ENCODE results near the gene SCARB1. TPM values are rescaled to one million over a fixed set of nuclear protein-coding genes. Genes with fewer than 3 reads are reported as not detected.

Gene SCARB1
- total RNA-seq, 1 donor from 2014 or later, result 21.5 TPM

DNA sequence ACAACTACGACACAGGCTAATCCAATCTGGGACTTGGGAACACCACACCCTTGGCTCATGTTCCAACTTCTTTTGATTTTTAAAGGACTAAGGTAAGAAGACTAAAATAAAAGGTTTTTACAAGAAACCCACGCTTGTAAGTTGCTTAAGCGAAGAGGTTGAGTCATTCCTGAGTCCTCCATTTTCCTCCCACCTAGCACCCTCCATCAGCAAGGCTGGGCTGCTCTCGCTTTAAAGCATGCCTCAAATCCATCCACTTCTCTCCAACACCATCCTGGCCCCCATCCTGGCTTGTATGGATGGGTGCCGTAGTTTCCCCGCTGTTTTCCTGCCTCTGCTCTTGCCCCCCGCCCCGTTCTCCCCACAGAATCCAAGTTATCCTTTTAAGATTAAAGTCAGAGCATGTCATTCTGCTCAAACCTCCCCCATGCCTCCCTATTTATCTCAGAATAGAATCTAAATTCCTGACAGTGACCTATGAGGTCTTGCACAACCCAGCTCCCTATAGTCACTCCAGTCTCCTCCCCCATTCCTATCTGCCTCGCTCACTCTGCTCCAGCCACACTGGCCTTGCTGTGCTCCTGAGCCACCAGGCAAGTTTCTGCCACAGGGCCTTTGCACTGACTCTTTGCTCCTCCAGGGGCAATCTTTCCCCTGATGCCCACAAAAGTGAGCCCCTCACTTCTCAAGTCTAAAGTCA is 34.5 kb downstream of the SCARB1 start:
- Mint-ChIP-seq H3K27me3 (peaks cover 11% of the 10 kb centered on the region), H3K4me3 (ENCODE audit: low read depth) (no peak overlapping the region), H3K4me1 (ENCODE audit: low read depth) (peaks cover 38% of the 10 kb centered on the region), H3K36me3 (ENCODE audit: insufficient read depth) (no peaks in the 10 kb centered on the region), H3K27ac (no peak overlapping the region), H3K9me3 (ENCODE audit: low read depth) (no peaks in the 10 kb centered on the region)
- no peak for DNase-seq (ENCODE audit: low spot score, unreplicated experiment)
- TF ChIP-seq, protein P1, sequence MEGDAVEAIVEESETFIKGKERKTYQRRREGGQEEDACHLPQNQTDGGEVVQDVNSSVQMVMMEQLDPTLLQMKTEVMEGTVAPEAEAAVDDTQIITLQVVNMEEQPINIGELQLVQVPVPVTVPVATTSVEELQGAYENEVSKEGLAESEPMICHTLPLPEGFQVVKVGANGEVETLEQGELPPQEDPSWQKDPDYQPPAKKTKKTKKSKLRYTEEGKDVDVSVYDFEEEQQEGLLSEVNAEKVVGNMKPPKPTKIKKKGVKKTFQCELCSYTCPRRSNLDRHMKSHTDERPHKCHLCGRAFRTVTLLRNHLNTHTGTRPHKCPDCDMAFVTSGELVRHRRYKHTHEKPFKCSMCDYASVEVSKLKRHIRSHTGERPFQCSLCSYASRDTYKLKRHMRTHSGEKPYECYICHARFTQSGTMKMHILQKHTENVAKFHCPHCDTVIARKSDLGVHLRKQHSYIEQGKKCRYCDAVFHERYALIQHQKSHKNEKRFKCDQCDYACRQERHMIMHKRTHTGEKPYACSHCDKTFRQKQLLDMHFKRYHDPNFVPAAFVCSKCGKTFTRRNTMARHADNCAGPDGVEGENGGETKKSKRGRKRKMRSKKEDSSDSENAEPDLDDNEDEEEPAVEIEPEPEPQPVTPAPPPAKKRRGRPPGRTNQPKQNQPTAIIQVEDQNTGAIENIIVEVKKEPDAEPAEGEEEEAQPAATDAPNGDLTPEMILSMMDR (IDR thresholded peaks at IDR 0.05; ENCODE audit: unreplicated experiment), result no peak

DNA sequence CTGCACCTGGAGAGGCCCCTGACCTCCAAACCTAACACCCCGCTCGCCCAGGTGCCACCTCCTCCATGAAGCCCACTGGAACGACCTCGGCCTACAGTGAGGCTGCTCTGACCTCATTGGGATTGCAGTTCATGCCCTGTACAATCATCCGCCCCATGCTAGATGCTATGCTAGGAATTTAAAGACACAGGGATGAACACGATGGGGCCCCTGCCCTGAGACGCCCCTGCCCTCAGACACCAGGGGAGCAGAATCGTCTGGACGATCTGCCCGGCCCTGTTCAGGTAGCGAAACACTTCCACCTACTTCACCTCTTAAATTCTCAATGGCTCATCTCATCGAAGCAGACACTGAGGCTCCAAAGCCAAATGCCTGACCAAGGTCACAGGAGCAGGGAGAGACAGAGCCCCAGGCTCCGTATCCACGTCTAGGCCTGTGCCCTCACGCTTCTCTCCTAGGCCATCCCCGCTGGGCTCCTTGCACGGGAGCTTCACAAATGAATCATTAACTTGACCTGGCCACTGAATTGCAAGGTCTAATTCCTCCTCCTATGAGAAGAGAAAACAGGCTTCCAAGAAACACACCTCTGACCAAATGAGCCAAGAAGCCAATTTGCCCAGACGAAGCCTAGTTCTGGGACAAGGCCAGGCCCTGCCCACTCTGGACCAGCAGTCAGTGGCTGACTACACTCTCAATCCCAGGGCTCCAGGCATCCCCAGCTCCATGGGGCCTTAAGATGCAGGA is 35.2 kb downstream of the SCARB1 start:
- TF ChIP-seq, protein P1 (IDR thresholded peaks at IDR 0.05; ENCODE audit: unreplicated experiment), result no peak
- Mint-ChIP-seq H3K36me3 (ENCODE audit: insufficient read depth) (no peaks in the 10 kb centered on the region), H3K27me3 (peaks cover 14% of the 10 kb centered on the region), H3K4me3 (ENCODE audit: low read depth) (no peak overlapping the region), H3K27ac (peak overlapping the region; percentile 91), H3K4me1 (ENCODE audit: low read depth) (peaks cover 38% of the 10 kb centered on the region), H3K9me3 (ENCODE audit: low read depth) (no peaks in the 10 kb centered on the region)
- no peak for DNase-seq (ENCODE audit: low spot score, unreplicated experiment)

DNA sequence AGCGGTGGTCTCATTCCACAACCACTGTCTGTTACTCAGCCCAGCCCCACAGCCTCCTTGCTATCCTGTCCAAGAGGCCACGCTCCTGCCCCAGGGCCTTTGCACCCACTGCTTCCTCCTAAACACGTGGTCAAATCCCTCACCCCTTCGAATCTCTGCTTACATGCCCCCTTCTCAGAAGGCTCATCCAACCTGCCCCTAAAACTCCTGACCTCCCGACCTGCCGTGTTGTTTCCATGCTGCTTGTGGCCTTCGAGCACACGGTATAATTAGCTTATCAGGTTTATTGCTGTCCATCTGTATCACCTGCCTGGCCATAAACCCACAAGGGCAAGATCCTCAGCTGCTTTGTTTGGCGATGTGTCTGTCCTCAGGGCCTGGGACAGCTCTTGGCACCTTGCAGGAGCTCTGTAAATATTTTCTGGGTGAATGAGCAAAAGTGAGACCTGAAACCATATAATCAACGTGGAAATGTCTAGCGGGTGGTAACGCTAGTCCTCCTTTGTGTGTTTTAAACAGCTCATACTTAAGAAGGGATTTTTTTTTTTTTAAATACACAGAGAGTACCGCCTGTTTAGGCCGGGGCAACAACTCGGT is 36.0 kb downstream of the SCARB1 start:
- no peak overlapping the region for H3K4me3 Mint-ChIP-seq (ENCODE audit: low read depth)

DNA sequence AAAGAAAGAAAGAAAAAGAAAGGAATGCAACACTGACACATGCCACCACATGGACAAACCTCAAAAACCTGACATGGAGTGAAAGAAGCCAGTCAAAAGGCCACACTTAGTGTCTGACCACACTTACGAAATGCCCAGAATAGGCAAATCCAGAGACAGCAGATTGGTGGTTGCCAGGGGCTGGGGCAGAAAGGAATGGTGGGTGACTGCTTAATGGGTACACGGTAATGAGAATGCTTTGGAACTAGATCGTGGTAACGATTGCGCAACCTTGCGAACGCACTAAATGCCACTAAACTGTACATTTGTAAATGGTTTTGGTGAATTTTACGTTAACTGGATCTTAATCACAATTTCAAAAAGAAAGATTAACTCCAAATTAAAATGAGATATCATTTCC is 39.5 kb downstream of the SCARB1 start:
- H3K36me3 Mint-ChIP-seq (ENCODE audit: insufficient read depth), result no peaks in the 10 kb centered on the region
- H3K4me3 Mint-ChIP-seq (ENCODE audit: low read depth), result no peak overlapping the region
- H3K27me3 Mint-ChIP-seq, result peaks cover 21% of the 10 kb centered on the region
- H3K4me1 Mint-ChIP-seq (ENCODE audit: low read depth), result peaks cover 35% of the 10 kb centered on the region
- TF ChIP-seq, protein P1 (IDR thresholded peaks at IDR 0.05; ENCODE audit: unreplicated experiment), result no peak
- no peaks in the 10 kb centered on the region for H3K9me3 Mint-ChIP-seq (ENCODE audit: low read depth)
- no peak for DNase-seq (ENCODE audit: low spot score, unreplicated experiment)
- no peak overlapping the region for H3K27ac Mint-ChIP-seq

More for the DNA sequence above, 36.0 kb downstream of the SCARB1 start:
- no peaks in the 10 kb centered on the region for H3K36me3 Mint-ChIP-seq (ENCODE audit: insufficient read depth)
- H3K9me3 Mint-ChIP-seq (ENCODE audit: low read depth), result no peaks in the 10 kb centered on the region
- no peak for DNase-seq (ENCODE audit: low spot score, unreplicated experiment)
- peaks cover 35% of the 10 kb centered on the region for H3K4me1 Mint-ChIP-seq (ENCODE audit: low read depth)
- TF ChIP-seq, protein P1 (IDR thresholded peaks at IDR 0.05; ENCODE audit: unreplicated experiment), result no peak
- peaks cover 12% of the 10 kb centered on the region for H3K27me3 Mint-ChIP-seq
- H3K27ac Mint-ChIP-seq, result peak overlapping the region; percentile 75

DNA sequence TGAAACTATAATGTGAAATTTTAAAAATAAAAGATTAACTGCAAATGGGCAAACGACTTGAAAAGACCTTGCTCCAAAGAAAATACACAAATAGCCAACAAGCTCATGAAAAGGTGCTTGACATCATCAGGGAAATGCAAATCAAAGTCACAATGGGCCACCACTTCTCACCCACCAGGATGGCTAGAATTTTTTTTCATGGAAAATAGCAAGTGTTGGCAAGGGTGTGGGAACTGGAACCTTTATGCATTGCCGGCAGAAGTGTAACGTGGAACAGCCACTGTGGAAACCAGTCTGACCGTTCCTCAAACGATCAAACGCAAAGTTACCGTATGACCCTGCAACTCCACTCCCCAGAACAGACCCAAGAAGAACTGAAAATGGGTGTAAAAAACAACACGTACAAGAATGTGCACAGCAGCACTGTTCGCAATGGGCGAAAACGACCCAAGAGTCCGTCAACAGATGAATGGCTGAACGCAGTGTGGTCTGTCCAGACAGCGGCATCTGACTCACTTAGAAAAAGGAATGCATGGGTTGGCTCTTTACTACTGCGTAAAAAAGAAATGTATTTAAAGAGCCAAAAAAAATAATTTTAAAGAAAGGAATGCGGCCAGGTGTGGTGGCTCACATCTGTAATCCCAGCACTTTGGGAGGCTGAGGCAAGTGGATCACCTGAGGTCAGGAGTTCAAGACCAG is 40.2 kb downstream of the SCARB1 start:
- DNase-seq (ENCODE audit: low spot score, unreplicated experiment), result no peak
- TF ChIP-seq, protein P1 (IDR thresholded peaks at IDR 0.05; ENCODE audit: unreplicated experiment), result no peak
- H3K27me3 Mint-ChIP-seq, result peaks cover 21% of the 10 kb centered on the region
- no peaks in the 10 kb centered on the region for H3K9me3 Mint-ChIP-seq (ENCODE audit: low read depth)
- no peaks in the 10 kb centered on the region for H3K36me3 Mint-ChIP-seq (ENCODE audit: insufficient read depth)
- no peak overlapping the region for H3K4me3 Mint-ChIP-seq (ENCODE audit: low read depth)
- no peak overlapping the region for H3K27ac Mint-ChIP-seq
- H3K4me1 Mint-ChIP-seq (ENCODE audit: low read depth), result peaks cover 27% of the 10 kb centered on the region

Data from progenitor cell of endocrine pancreas (in vitro differentiated cells).